Effector memory CD4-positive, alpha-beta T cell (primary cell): ENCODE data around the gene MYO16.

Experiments used
- DNase-seq, 3 donors: peaks; one replicate each; pipeline ENCODE4 v3.0.0-alpha.2; 2020
- H3K27ac ChIP-seq: 2 replicates; pipeline ENCODE4 v1.7.0; 2013; ENCODE audit warnings: mild to moderate bottlenecking, low read length, moderate library complexity; ENCODE audit not compliant: insufficient read depth, poor library complexity, severe bottlenecking
- H3K27me3 ChIP-seq: replicated peaks from 2 replicates; pipeline ENCODE4 v1.7.0; 2013; ENCODE audit warnings: mild to moderate bottlenecking, low read length; ENCODE audit not compliant: insufficient read depth, control insufficient read depth, poor library complexity, severe bottlenecking
- H3K36me3 ChIP-seq: 2 replicates; pipeline ENCODE4 v1.7.0; 2013; ENCODE audit warnings: mild to moderate bottlenecking, low read length, moderate library complexity; ENCODE audit not compliant: control insufficient read depth, insufficient read depth
- H3K4me1 ChIP-seq: 2 replicates; pipeline ENCODE4 v1.7.0; 2013; ENCODE audit warnings: low read length, mild to moderate bottlenecking; ENCODE audit not compliant: control insufficient read depth, insufficient read depth, poor library complexity, severe bottlenecking
- H3K4me3 ChIP-seq: 2 replicates; pipeline ENCODE4 v1.7.0; 2013; ENCODE audit warnings: low read length, low read depth, mild to moderate bottlenecking; ENCODE audit not compliant: insufficient read depth, poor library complexity, severe bottlenecking
- H3K9me3 ChIP-seq: 2 replicates; pipeline ENCODE4 v1.7.0; 2013; ENCODE audit warnings: mild to moderate bottlenecking, low read length, moderate library complexity; ENCODE audit not compliant: control insufficient read depth

MYO16 gene

DNA sequence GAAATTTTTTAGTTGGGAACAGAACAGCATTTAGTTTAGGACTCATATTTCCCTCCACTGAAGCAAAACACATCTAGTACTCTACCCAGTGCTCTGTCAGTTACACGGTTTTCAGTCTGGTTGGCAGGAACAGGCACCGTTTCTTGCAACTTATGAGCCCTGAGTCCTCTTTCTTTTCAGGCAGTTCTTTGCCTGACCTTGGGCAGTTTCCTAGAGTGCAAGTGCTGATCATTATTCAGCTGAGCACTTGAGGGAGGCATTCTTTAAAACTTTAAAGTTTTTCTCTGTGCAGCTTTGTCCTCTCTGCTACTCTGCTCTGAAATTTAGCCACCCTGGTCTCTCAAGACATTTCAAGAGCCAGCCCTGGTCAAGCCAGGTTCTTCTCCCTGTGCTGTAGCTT, 96.1 kb downstream of the MYO16 start:
- no peak for DNase-seq
- Histone ChIP-seq H3K9me3 (no peaks in the 10 kb centered on the region), H3K4me3 (no peak overlapping the region)

DNA sequence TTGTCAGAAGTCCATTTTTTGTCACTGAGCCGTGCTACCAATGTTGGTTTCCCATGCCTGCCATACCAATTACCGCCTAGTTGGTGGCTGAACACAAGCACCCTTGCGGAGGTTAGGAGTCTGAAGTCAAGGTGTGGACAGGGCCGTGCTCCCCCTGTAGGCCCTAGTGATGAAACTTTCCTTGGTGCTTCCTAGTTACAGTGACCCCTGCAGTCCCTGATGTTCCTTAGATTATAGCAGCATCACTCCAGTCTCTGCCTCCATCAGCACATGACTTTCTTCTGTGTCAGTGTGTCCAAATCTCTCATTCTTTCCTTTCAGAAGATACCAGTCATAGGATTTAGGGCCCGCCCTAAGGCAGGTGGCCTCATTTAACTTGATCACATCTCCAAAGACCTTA, 99.0 kb downstream of the MYO16 start:
- no peak for DNase-seq
- no peaks in the 10 kb centered on the region for H3K27me3 ChIP-seq
- H3K9me3 ChIP-seq = no peaks in the 10 kb centered on the region
- H3K4me3 ChIP-seq = no peak overlapping the region
- H3K27ac ChIP-seq = no peak overlapping the region
- no peaks in the 10 kb centered on the region for H3K36me3 ChIP-seq
- no peaks in the 10 kb centered on the region for H3K4me1 ChIP-seq

More for the DNA sequence above, 96.1 kb downstream of the MYO16 start:
- Histone ChIP-seq H3K36me3 (no peaks in the 10 kb centered on the region), H3K27ac (no peak overlapping the region), H3K4me1 (no peaks in the 10 kb centered on the region), H3K27me3 (no peaks in the 10 kb centered on the region)

DNA sequence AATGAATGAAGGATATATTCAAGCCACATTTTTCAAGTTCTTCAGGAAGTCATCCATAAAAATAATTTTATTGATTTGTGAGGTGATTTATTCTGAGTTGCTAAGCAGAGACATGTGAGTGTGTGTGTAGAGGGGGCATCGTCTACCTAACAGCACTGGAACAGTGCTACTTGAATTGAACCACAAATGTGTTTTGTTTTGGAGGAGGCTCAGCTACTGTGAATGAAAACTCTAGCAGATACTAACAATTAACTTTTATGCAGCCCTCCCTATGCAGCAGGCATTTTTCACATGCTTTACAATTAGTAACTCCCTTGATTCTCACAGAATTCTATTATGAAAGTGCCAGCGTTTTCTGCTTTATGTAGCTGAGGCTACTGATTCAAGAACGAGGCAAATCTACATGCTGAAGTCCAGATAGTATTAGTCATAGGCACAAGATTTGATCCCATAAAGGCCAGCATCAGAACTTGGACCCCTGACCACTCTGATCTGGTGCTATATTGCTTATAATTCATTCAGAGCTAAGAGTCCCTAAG, 103.7 kb downstream of the MYO16 start:
- no peak for DNase-seq
- no peak overlapping the region for H3K27ac ChIP-seq
- H3K4me1 ChIP-seq = no peaks in the 10 kb centered on the region
- no peaks in the 10 kb centered on the region for H3K9me3 ChIP-seq
- H3K36me3 ChIP-seq = no peaks in the 10 kb centered on the region
- H3K4me3 ChIP-seq = no peak overlapping the region
- H3K27me3 ChIP-seq = no peaks in the 10 kb centered on the region

DNA sequence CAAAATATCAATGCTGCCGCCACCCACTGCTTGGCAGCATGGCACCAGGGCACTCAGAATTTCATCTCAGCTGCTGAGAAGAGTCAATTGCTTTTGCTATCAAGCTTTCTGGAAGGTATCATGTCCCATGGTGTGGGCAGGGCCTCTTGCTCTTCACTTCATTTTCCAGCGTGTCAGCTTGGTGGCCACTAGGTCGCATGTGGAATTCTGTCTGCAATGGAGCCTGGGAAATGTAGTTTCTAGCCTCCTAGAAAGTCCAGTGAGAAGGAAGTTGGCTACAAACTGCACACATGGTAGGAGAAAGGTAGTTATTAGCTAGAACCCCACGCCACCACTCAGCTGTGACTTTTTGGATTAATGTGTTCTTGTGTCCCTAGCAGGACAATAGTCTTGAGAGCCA, 105.3 kb downstream of the MYO16 start:
- Histone ChIP-seq H3K36me3 (no peaks in the 10 kb centered on the region), H3K27me3 (no peaks in the 10 kb centered on the region), H3K4me3 (no peak overlapping the region), H3K4me1 (no peaks in the 10 kb centered on the region), H3K9me3 (no peaks in the 10 kb centered on the region), H3K27ac (no peak overlapping the region)
- DNase-seq = no peak

DNA sequence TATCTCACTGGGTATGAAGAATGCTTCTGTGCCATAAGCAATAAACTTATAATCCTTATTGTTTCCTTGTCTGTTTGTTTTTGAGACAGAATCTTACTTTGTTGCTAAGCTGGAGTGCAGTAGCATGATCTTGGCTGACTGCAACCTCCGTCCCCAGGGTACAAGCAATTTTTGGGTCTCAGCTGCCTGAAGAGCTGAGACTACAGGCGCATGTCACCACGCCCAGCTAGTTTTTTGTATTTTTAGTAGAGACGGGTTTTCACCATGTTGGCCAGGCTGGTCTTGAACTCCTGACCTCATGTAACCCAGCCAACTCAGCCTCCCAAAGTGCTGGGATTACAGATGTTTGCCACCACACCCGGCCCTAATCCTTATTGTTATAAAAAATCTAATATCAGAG, 112.5 kb downstream of the MYO16 start:
- H3K9me3 ChIP-seq = no peaks in the 10 kb centered on the region
- H3K27ac ChIP-seq = no peak overlapping the region
- no peaks in the 10 kb centered on the region for H3K36me3 ChIP-seq
- H3K4me1 ChIP-seq = no peaks in the 10 kb centered on the region
- no peak for DNase-seq
- H3K4me3 ChIP-seq = no peak overlapping the region
- no peaks in the 10 kb centered on the region for H3K27me3 ChIP-seq

DNA sequence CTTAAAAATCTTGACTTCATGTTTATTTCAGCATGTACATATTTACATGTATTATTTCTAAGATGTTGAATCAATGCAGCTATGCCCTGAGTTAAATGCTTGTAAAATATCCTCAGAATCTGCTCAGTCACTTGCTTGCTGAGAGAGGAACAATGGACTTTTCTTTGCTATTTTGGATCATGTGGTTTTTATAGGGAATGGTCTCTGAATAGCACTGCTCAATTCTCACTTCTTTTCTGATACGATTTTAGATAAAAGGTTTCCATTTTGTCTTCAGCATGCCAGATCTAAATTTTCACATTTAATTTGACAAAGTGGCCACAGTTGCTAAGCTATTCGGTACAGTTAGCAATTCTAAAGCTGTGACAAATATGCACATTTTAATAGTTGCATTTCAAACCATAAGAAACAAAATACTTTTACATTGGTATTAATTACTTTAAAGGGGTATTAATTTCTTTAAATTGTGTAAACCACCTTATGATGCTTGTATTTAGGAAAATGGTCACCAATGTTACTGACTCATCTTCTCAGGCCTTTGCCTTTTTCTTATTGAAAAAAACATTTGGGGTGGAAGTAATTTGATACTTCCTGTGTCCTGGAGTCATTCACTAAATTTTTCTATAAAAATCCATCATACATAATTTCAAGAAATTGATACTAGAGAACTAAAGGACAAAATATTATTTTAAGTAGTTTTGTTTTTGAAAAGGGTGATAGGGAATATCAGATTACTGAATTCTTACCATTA, 113.5 kb downstream of the MYO16 start:
- Histone ChIP-seq H3K9me3 (no peaks in the 10 kb centered on the region), H3K27ac (no peak overlapping the region), H3K4me1 (no peaks in the 10 kb centered on the region), H3K4me3 (no peak overlapping the region), H3K27me3 (no peaks in the 10 kb centered on the region), H3K36me3 (no peaks in the 10 kb centered on the region)
- DNase-seq = no peak

DNA sequence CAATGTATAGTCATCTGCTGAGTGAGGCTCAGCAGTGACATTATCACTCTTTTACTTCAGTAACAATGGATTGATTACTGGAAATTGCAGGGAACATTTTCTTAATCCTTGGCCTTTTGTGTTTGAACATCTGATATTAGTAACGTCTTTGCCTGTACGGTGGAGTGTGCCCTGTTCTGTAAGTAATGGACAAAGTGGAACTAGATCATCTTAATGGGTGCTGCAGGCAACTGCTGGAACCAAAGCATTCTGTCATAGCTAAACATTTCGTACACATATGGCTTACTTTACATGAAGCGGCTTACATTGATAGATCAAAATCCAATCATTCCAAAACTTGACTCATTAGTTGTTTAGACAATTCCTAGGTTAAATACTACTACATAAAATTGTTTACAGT, 114.1 kb downstream of the MYO16 start:
- Histone ChIP-seq H3K27me3 (no peaks in the 10 kb centered on the region), H3K4me1 (no peaks in the 10 kb centered on the region), H3K27ac (no peak overlapping the region), H3K9me3 (no peaks in the 10 kb centered on the region), H3K36me3 (no peaks in the 10 kb centered on the region), H3K4me3 (no peak overlapping the region)
- no peak for DNase-seq

DNA sequence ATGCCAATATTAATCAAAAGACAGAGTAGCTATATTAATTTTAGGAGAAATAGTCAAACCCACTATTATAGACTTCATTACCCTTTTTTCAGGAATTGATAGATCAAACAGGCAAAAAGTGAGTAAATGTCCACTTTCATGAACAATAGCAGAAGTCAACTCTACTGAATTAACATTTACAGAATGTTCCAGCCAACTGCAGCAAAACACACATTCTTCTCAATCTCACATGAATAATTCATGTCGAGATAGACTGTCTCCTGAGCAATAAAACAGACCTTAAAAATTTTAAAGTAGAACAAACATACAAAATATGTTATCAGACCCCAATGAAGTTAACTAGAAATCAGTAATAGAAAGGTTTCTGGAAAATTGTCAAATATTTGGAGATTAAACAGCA, 118.4 kb downstream of the MYO16 start:
- Histone ChIP-seq H3K4me3 (no peak overlapping the region), H3K27me3 (no peaks in the 10 kb centered on the region), H3K9me3 (no peaks in the 10 kb centered on the region), H3K36me3 (no peaks in the 10 kb centered on the region), H3K27ac (no peak overlapping the region), H3K4me1 (no peaks in the 10 kb centered on the region)
- no peak for DNase-seq

DNA sequence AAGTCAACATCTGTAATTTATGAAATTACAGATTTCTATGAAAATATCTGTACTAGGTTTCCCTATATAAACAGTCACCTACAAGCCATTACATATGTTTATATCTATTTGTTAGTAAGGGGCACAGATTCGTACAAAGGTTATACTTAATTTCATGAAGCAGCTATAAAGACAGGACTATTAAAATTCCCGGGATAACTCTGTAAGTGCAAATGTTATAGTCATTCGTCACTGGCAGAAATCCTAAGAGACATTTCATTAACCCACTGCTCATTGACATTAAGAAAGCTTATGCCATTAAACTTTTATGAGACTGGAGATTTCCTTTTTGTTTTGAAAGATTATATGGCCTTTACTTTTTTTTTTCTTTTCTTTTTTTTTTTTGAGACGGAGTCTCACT, 122.9 kb downstream of the MYO16 start:
- Histone ChIP-seq H3K4me1 (no peaks in the 10 kb centered on the region), H3K4me3 (no peak overlapping the region), H3K9me3 (no peaks in the 10 kb centered on the region), H3K27ac (no peak overlapping the region), H3K36me3 (no peaks in the 10 kb centered on the region), H3K27me3 (no peaks in the 10 kb centered on the region)
- no peak for DNase-seq

DNA sequence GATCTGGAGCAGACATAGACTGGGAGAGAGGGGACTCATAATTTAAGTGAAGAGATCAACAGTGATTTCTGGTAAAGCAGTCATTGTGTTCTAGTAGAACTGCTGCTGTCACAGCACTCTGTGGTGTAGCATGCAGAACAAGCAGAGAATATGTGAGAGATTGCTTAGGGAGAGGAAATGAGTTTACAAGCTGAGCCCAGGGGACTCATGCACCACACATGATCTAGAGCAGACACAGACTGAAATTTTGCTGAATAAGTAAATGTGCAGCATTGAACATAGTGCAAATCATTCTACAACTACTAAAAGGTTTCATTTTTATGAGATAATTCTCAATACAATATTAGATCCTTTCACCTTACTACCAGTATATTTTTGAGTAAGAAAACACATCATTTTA, 125.7 kb downstream of the MYO16 start:
- no peak overlapping the region for H3K4me3 ChIP-seq

More for the DNA sequence above, 125.7 kb downstream of the MYO16 start:
- Histone ChIP-seq H3K9me3 (no peaks in the 10 kb centered on the region), H3K27ac (no peak overlapping the region), H3K36me3 (no peaks in the 10 kb centered on the region), H3K27me3 (no peaks in the 10 kb centered on the region), H3K4me1 (no peaks in the 10 kb centered on the region)
- DNase-seq = no peak
